IPS DF 4.7 (cell line): ENCODE results near the gene OR12D3.
"Not testable (repeated sequence)": the region's sequence is repeated elsewhere in the genome, so short reads cannot be mapped to it uniquely, and the experiment has no call there.

Source experiments
- DNase-seq: peaks from one replicate; pipeline ENCODE4 v3.0.0-alpha.2; 2013; ENCODE audit warnings: low spot score; ENCODE audit errors: extremely low read depth

OR12D3 gene

GRCh38 chr6:29375191-29375590, at the start of gene OR12D3:
OR12D3 (minus strand) TSS chr6:29375291; CDS start chr6:29375287, 4 bp downstream.
- no peak for DNase-seq

GRCh38 chr6:29424575-29424974, 49.5 kb upstream of the OR12D3 start:
- no peak for DNase-seq

- DNase-seq: no peak
Measured at GRCh38 chr6:29424168-29424567, 49.1 kb upstream of the OR12D3 start.

GRCh38 chr6:29419516-29419915, 44.4 kb upstream of the OR12D3 start:
- no peak for DNase-seq

GRCh38 chr6:29414588-29414987, 39.5 kb upstream of the OR12D3 start, which contains the start of gene OR12D1:
OR12D1 (plus strand) TSS chr6:29414928.
- no peak for DNase-seq

GRCh38 chr6:29403801-29404200, 28.7 kb upstream of the OR12D3 start:
- no peak for DNase-seq

- DNase-seq: no peak
Measured at GRCh38 chr6:29399525-29399924, 24.4 kb upstream of the OR12D3 start.

- DNase-seq: no peak
Measured at GRCh38 chr6:29395331-29395730, 20.2 kb upstream of the OR12D3 start, which contains the start of gene OR12D2. OR12D2 (plus strand) TSS chr6:29395631; CDS start chr6:29396700, 1,069 bp downstream.

GRCh38 chr6:29388533-29388932, 13.4 kb upstream of the OR12D3 start:
- no peak for DNase-seq

- DNase-seq: no peak
Measured at GRCh38 chr6:29376003-29376402, 912 bp upstream of the OR12D3 start.

GRCh38 chr6:29368765-29369164, 6.3 kb downstream of the OR12D3 start, which contains the start of gene OR5V1:
OR5V1 (minus strand) TSS chr6:29368865; CDS start chr6:29356195, 12,670 bp downstream.
- no peak for DNase-seq

- DNase-seq: no peak
Measured at GRCh38 chr6:29355603-29356002, 19.5 kb downstream of the OR12D3 start.

- DNase-seq: no peak
Measured at GRCh38 chr6:29354980-29355379, 20.1 kb downstream of the OR12D3 start.

- not testable (repeated sequence) for DNase-seq
Measured at GRCh38 chr6:29349348-29349747, 25.7 kb downstream of the OR12D3 start.

GRCh38 chr6:29345380-29345779, 29.7 kb downstream of the OR12D3 start:
- DNase-seq: no peak

- DNase-seq: no peak
Measured at GRCh38 chr6:29336269-29336668, 38.8 kb downstream of the OR12D3 start.

GRCh38 chr6:29332676-29333075, 42.4 kb downstream of the OR12D3 start:
- no peak for DNase-seq

- DNase-seq: no peak
Measured at GRCh38 chr6:29325777-29326176, 49.3 kb downstream of the OR12D3 start.
